Measurements from ENCODE around the gene KLHDC4.
"Not testable (repeated sequence)": the region's sequence is repeated elsewhere in the genome, so short reads cannot be mapped to it uniquely, and the experiment has no call there.

Gene KLHDC4

GRCh38 chr16:87765776-87766484 is at the start of gene KLHDC4:
Gene KLHDC4, minus strand, starts transcription at chr16:87765986. Its CDS starts 96 bp downstream, at chr16:87765890.
- DNase-seq (ENCODE audit: low spot score) (peak; percentile 95), FAIRE-seq (no peak)

DNA sequence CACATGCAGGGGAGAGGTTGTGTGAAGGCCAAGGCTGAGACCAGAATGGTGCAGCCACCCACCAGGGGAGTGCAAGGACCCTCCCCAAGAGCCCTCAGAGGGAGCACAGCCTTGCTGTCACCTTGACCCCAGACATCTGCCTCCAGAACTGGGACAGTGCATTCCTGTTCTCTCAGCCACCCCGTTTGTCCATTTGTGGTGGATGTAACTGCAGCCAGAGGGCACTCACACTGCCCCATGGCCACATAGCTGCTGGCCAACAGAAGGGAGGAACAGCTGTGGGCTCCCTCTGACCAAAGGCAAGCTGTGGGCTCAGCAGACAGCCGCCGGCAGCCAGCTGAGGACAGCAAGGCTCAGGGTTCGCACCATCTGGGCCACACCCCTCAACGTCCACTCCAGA is 49.8 kb upstream of the KLHDC4 start:
- FAIRE-seq, result no peak
- DNase-seq (ENCODE audit: low spot score), result no peak

DNA sequence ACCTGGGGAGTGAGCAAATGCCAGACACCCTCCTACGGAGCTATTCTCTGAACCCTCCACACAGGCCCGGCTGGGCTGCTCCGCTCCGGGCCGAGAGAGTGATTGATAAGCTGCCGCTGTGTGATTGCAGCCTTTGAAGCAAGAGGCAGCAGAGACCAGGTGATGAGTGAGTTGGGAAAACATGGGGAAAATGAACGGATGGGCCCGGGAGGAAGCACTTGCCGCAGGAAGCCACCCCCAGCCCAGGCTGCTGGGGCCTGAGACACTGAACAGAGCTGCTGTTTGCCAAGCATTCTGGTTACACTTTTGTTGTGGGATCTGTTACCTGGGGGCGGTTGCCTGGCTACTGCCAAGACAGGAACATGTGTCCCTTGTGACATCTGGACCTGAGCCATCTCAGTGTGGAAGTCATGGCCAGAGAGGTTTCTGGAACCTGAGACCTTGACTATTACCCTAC is 46.4 kb upstream of the KLHDC4 start:
- DNase-seq (ENCODE audit: low spot score) (no peak), FAIRE-seq (no peak)

- not testable (repeated sequence) for DNase-seq (ENCODE audit: low spot score); FAIRE-seq
Observed at GRCh38 chr16:87811454-87811853, 45.7 kb upstream of the KLHDC4 start.

DNA sequence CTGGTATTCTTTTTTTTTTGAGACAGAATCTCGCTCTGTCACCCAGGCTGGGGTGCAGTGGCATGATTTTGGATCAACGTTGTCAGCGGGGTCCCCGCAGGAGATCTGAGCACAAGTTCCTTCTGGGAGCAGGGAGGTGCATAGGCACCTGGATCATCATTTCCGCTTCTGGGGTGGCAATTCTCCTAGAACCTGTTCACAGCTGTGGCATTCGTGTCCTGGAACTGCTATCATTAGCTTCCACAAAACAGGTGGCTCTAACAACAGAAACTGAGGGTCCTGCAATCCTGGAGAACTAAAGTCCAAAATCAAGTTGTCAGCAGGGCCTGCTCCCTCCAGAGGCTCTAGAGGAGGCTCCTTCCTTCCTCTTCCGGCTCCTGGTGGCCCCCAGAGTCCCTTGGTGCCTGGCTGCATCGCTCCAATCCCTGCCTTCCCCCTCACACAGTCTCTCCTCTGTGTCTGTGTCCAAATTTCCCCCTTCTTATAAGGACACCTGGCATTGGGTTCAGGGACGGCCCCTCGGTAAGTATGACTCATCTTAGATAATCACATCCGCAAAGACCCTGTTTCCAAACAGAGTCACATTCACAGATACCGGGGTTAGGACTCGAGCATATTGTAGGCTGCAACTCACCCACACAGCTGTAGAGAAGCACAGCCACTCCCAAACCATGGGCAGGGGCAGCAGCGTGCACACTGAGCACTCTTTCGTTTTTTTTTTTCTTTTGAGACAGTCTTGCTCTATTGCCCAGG is 43.5 kb upstream of the KLHDC4 start:
- no peak for FAIRE-seq
- DNase-seq (ENCODE audit: low spot score), result peak; percentile 53

GRCh38 chr16:87808108-87808507 is 42.3 kb upstream of the KLHDC4 start:
- DNase-seq (ENCODE audit: low spot score) (no peak), FAIRE-seq (no peak)

- peak; percentile 59 for FAIRE-seq
- peak; percentile 81 for DNase-seq (ENCODE audit: low spot score)
Observed at GRCh38 chr16:87806641-87807546, 41.1 kb upstream of the KLHDC4 start.

DNA sequence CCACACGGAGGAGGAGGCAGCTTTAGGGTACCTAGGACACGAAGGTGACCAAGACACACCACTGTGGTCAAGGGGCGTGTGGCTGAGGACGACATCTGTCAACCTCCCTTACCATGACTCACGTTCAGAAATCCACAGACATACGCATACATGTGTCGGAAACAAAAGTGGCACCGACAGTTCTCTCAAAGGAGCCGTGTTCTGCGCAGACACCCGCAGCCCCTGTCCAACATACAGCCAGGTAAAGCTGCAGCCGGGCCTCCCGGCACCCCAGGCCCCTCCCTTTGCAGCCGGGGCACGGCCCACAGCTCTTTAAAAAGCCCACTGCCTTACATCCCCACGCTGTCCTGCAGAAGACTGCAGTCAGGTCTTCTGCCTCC is 40.5 kb upstream of the KLHDC4 start:
- DNase-seq (ENCODE audit: low spot score), result peak; percentile 52
- no peak for FAIRE-seq

GRCh38 chr16:87803385-87803784 is 37.6 kb upstream of the KLHDC4 start:
- DNase-seq (ENCODE audit: low spot score) (no peak), FAIRE-seq (no peak)

- no peak for DNase-seq (ENCODE audit: low spot score)
- FAIRE-seq, result no peak
Observed at GRCh38 chr16:87802670-87803069, 36.9 kb upstream of the KLHDC4 start.

GRCh38 chr16:87801679-87802259 is 36.0 kb upstream of the KLHDC4 start:
- DNase-seq (ENCODE audit: low spot score), result no peak
- no peak for FAIRE-seq

DNA sequence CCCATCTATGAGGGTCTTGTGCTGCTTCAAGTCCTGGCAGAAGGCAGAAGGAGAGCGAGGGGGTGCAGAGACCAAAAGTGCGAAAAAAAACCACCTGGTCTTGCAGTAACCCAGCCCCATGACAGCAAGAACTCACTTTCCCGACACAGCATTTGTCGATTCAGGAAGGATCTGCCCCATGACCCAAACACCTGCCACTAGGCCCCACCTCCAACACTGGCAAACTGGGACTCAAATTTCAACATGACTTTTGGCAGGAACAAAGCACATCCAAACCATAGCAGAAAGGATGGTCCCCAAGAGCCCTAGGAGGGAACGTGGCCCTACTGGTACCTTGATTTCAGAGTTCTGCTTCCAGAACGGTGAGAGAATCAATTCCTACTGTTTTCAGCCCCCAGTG is 34.7 kb upstream of the KLHDC4 start:
- no peak for FAIRE-seq
- no peak for DNase-seq (ENCODE audit: low spot score)

DNA sequence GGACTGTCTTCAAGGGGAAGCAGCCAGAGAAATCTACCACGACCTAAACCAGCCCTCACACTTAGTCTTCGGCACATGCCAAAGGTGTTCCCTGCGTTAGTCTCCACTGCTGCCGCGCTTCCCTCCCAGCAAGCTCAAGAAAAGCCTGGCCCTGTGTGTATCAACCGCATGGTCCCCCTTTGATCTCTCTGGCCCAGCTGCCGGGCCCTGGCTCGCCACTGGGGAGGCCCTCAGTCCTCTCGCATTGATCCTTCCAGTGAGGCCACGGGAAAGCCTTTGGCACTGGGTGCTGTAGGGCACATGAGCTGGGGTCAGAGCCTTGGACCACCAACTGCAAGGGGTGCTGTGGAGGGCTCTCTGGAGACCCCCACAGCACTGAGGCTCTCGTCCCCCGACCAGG is 29.6 kb upstream of the KLHDC4 start:
- DNase-seq (ENCODE audit: low spot score), result no peak
- FAIRE-seq, result no peak

- DNase-seq (ENCODE audit: low spot score) (no peak), FAIRE-seq (no peak)
Observed at GRCh38 chr16:87794485-87795078, 28.8 kb upstream of the KLHDC4 start.

GRCh38 chr16:87792205-87792565 is 26.4 kb upstream of the KLHDC4 start:
- FAIRE-seq (no peak), DNase-seq (ENCODE audit: low spot score) (no peak)

DNA sequence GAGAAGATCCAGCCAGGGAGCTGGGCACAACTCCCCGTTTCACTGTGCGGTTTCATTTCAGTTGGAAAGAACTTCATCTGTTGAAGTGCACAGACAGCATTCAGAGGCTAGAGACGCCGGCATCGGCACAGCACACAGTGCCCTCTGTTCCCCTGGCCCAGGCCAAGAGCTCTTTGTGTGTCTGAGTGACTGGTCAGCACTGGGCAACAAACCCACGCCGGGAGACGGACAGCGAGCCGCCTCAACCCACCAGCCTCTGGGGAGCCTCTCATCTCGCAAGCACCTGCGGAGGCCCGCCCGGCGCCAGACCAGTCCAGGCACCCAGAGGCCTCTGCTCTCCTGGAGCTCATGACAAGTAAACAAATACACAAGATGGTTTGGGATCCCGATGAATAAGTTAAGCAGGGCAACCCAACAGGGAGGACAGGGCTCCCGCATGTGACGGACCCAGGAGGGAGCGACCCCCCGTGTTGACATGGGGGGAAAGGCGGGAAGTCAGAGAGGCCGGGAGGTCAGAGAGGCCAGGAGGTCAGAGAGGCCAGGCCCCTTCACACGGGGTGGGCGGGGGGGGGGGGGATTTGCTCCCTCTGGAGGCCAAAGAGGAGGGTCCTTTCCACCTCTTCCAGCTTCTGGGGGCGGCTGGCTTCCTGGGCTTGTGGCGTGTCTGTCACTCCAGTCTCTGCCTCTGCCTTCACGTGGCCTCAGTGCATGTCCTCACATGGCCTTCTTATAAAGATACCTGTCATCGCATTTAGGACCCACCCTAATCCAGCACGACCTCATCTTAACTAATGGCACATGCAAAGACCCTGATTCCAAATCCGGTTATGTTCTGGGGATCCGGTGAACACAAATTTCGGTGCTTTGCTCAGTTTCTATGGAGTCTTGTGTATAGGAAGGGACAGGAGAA is 25.8 kb upstream of the KLHDC4 start:
- FAIRE-seq (no peak), DNase-seq (ENCODE audit: low spot score) (no peak)

- no peak for DNase-seq (ENCODE audit: low spot score)
- no peak for FAIRE-seq
Observed at GRCh38 chr16:87790292-87791100, 24.7 kb upstream of the KLHDC4 start.

DNA sequence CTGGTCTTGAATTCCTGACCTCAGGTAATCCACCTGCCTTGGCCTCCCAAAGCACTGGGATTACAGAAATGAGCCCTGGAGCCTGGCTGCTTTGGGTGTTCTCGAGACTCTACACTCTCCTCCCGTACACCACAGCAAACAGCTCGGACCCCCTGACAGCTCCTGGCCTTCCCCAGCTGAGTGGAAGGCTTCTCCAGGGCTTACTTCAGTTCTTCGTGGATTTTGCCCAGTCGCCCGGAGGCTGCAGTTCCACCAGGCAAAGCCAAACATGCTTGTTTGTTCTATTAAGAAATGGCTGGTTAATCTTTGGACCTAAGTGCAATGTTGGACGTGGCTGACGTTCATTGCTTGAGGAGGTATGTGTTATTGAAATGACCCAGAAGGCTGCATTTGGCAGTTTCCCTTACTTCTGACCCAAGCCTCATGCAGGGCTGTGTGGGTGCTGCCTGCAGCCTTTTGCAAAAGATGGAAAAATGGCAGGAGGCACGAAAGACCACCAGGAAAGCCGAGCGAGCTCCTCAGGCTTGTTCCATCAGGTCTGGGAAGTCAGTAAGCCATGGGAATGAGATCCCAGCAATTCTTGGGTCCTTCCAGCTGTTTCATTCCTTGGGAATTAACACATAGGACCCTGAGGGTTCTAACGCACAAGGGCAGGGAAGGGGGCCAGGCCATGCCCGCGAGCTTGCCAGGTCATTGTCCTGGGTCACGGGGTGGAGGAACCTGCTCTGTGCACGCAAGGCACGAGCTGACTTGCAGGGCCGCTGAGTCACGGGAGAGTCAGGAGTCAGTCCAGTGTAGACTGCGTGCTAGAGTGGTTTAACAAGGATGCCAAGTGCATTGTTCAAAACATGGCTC is 23.9 kb upstream of the KLHDC4 start:
- DNase-seq (ENCODE audit: low spot score) (no peak), FAIRE-seq (no peak)

All from urothelium cell line (cell line).